Muscle layer of duodenum (tissue), 2 donors: Measurements from ENCODE around the gene TRIM41.

Source experiments
- H3K27ac ChIP-seq: one replicate; pipeline ENCODE4 v1.7.0; 2013; ENCODE audit warnings: mild to moderate bottlenecking, low read length
- H3K27me3 ChIP-seq: one replicate; pipeline ENCODE4 v1.7.0; 2013; ENCODE audit warnings: low read depth, mild to moderate bottlenecking, control low read depth, low read length
- H3K36me3 ChIP-seq, 2 donors: one replicate each; pipeline ENCODE4 v1.7.0; 2013; ENCODE audit warnings: low read length in 2 of 2, control low read depth in 1 of 2, mild to moderate bottlenecking in 1 of 2; ENCODE audit not compliant: insufficient read depth in 2 of 2, control insufficient read depth in 1 of 2
- H3K4me1 ChIP-seq, 2 donors: one replicate each; pipeline ENCODE4 v1.7.0; 2013; ENCODE audit warnings: low read length in 2 of 2, mild to moderate bottlenecking in 2 of 2, control low read depth in 1 of 2, moderate library complexity in 1 of 2; ENCODE audit not compliant: insufficient read depth in 2 of 2, control insufficient read depth in 1 of 2
- H3K4me3 ChIP-seq, 2 donors: one replicate each; pipeline ENCODE4 v1.7.0; 2013; ENCODE audit warnings: low read length in 2 of 2, low read depth in 1 of 2, mild to moderate bottlenecking in 1 of 2
- H3K9me3 ChIP-seq, 2 donors: one replicate each; pipeline ENCODE4 v1.7.0; 2013; ENCODE audit warnings: low read length in 2 of 2, control low read depth in 1 of 2, mild to moderate bottlenecking in 1 of 2; ENCODE audit not compliant: control insufficient read depth in 1 of 2
- donor health status: healthy.

Gene TRIM41

DNA sequence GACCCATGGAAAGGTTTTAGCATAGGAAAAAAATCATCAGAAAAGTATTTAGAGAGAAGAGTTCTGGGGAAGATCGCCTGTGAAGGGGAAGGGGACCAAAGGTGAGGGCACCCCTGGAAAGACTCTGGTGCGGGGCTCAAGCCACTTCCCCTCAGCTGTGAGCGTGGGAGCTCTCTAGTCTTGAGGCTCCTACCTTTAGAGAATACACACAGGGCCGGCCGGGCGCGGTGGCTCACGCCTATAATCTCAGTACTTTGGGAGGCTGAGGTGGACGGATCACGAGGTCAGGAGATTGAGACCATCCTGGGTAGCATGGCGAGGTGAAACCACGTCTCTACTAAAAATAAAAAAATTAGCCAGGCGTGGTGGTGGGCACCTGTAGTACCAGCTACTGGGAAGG, 6.9 kb downstream of the TRIM41 start:
- H3K27ac ChIP-seq, result no peak overlapping the region
- H3K27me3 ChIP-seq, result no peaks in the 10 kb centered on the region
- H3K4me1 ChIP-seq, result peaks cover 0 to 7% of the 10 kb centered on the region in 2 donors
- H3K36me3 ChIP-seq, result peaks cover 31 to 40% of the 10 kb centered on the region in 2 donors
- no peaks in the 10 kb centered on the region for H3K9me3 ChIP-seq
- no peak overlapping the region for H3K4me3 ChIP-seq

DNA sequence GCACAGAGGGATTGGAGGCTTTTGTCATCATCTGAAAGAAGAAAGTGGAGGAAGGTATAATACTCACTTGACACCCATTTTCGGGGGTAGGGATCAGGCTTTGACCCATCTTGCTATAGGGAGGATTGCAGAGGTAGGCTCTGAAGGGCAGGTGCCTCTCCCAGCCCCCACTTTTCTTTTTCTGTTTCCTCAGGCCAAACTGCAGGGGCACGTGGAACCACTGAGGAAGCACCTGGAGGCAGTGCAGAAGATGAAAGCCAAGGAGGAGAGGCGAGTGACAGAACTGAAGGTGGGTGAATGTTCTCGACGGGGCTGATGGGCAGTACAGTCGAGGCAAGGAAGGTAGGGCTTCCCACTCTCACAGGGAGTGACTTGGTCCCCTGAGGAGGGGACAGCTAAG, 7.5 kb downstream of the TRIM41 start:
- H3K4me3 ChIP-seq, result no peak overlapping the region
- peaks cover 0 to 2% of the 10 kb centered on the region in 2 donors for H3K4me1 ChIP-seq
- H3K36me3 ChIP-seq, result peaks cover 36 to 45% of the 10 kb centered on the region in 2 donors
- no peaks in the 10 kb centered on the region for H3K27me3 ChIP-seq
- H3K9me3 ChIP-seq, result no peaks in the 10 kb centered on the region
- no peak overlapping the region for H3K27ac ChIP-seq

DNA sequence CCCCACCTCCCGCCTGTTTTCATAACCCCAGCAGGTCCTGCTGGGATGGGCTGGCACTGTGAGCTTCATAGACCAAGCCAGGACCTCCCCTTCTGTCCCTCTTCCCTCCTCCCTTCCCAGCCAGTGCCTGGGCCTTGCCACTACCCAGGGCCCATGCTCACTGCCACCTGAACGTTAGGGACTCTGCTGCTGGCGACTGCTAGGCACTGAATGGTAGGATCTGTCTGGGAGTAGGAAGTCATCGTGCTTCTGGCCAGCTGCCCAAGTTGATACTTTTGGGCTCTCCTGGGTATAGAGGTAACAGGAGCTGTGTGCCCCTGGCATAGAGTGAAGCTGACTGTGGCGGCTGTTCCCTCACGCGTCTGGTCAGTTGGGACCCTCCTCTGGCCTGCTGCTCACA, 8.4 kb downstream of the TRIM41 start:
- Histone ChIP-seq H3K27me3 (no peaks in the 10 kb centered on the region), H3K4me1 (no peaks in the 10 kb centered on the region), H3K36me3 (peaks cover 45 to 54% of the 10 kb centered on the region in 2 donors), H3K4me3 (no peak overlapping the region), H3K9me3 (no peaks in the 10 kb centered on the region), H3K27ac (no peak overlapping the region)

DNA sequence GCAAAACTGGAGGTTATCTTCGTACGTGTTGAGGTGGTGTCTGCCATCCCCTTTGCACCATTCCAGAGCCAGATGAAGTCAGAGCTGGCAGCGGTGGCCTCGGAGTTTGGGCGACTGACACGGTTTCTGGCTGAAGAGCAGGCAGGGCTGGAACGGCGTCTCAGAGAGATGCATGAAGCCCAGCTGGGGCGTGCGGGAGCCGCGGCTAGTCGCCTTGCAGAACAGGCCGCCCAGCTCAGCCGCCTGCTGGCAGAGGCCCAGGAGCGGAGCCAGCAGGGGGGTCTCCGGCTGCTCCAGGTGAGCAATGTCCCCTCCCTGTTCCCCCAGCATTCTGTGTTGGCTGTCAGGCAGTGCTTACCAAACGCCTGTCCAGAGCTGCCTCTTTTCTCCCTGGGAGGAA, 9.5 kb downstream of the TRIM41 start:
- Histone ChIP-seq H3K4me3 (no peak overlapping the region), H3K4me1 (no peaks in the 10 kb centered on the region), H3K27me3 (no peaks in the 10 kb centered on the region), H3K9me3 (no peaks in the 10 kb centered on the region), H3K27ac (no peak overlapping the region), H3K36me3 (peaks cover 56 to 66% of the 10 kb centered on the region in 2 donors)

DNA sequence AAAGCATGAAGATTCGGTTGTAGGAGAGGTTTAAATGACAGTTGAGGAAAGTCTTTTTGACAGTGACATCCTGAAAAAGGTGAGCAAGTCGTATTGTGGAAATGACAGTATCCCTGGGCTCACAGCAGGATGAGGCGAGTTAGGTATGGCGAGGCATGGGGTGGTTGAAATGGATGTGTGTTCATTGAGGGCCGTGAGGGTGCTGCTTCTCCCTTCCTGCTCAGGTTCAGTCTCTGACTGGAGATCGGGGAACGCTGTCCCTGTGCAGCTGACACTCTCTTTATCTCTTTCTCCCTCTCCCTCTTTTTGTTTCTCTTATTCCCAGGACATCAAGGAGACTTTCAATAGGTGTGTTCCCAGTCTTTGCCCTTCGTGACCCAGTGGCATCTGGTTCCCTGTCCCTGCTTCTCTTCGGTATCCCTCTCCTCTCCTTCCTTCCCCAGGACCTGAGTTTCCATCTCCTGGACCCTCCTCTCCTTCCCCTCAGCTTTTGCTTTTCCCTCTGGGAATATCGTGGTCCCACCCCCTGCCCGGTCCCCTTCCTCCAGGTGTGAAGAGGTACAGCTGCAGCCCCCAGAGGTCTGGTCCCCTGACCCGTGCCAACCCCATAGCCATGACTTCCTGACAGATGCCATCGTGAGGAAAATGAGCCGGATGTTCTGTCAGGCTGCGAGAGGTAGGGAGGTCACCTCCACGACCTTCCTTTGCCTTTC, 10.2 kb downstream of the TRIM41 start:
- Histone ChIP-seq H3K4me3 (no peak overlapping the region), H3K27ac (no peak overlapping the region), H3K27me3 (no peaks in the 10 kb centered on the region), H3K9me3 (no peaks in the 10 kb centered on the region), H3K36me3 (peaks cover 63 to 72% of the 10 kb centered on the region in 2 donors), H3K4me1 (no peaks in the 10 kb centered on the region)

DNA sequence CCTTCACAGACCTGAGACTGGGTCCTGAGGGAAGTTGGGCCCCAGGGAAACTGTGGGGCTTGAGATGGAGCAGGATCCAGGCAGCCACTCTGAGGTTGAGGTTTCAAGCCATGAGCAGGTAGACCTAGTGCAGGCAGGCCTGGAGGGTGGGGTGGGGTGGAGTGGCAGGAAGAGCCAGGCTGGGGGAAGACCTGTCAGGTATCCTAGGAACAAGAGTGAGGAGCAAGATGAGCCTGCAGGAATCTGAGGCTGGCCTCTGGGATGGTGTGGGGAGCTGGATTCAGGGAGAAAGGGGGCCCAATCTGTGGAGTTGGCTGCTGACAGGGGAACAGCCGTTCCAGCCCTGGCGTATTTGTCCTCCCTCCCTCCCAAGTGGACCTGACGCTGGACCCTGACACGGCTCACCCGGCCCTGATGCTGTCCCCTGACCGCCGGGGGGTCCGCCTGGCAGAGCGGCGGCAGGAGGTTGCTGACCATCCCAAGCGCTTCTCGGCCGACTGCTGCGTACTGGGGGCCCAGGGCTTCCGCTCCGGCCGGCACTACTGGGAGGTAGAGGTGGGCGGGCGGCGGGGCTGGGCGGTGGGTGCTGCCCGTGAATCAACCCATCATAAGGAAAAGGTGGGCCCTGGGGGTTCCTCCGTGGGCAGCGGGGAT, 10.8 kb downstream of the TRIM41 start:
- H3K36me3 ChIP-seq, result peaks cover 68 to 79% of the 10 kb centered on the region in 2 donors
- H3K27me3 ChIP-seq, result no peaks in the 10 kb centered on the region
- H3K9me3 ChIP-seq, result no peaks in the 10 kb centered on the region
- no peaks in the 10 kb centered on the region for H3K4me1 ChIP-seq
- no peak overlapping the region for H3K4me3 ChIP-seq
- H3K27ac ChIP-seq, result no peak overlapping the region

DNA sequence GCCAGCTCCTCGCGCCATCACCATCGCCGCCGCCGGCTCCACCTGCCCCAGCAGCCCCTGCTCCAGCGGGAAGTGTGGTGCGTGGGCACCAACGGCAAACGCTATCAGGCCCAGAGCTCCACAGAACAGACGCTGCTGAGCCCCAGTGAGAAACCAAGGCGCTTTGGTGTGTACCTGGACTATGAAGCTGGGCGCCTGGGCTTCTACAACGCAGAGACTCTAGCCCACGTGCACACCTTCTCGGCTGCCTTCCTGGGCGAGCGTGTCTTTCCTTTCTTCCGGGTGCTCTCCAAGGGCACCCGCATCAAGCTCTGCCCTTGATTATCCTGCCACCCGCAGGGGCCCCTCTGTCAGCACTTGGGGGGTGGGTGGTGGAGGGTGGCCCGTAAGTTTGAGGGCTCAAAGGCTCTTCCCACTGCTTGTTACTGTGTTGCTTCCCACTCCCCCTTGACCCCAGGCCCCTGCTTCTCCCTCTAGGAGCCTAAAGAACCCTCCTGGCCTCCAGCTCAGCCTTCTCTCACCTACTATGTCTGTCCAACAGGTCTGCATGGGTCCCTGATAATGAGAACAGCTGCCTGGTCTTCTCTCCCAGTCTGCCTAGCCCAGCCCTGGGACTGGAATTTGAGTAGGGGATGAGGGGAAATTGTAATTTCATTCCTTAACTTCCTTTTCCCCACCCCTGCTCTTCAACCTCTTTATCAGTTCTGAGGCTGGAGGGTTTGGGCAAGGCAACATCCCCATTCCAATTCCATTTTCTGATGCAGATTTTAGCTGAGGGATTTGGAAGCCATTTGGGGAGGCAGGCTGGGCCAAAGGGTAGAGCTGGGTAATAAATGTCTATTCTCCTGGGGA, 11.6 kb downstream of the TRIM41 start:
- Histone ChIP-seq H3K27me3 (no peaks in the 10 kb centered on the region), H3K9me3 (no peaks in the 10 kb centered on the region), H3K4me3 (no peak overlapping the region), H3K4me1 (no peaks in the 10 kb centered on the region), H3K27ac (no peak overlapping the region), H3K36me3 (peaks cover 71 to 87% of the 10 kb centered on the region in 2 donors)

DNA sequence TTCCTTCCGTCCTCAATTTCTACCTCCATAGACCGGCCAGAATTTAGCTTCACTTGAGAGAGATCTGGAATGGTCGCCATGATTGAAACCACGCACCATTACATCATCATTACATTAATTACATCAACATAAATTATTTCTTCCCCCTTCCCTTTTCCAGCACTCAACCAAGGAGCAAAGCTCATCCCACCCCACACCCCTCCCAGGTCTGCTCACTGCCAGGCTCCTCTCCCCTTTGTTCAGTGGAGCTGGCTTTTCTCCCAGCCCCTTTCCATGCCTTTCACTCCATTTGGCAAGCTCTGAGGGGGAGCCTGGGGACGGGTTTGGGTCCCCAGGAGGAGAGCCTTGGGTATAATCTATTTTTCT, 12.2 kb downstream of the TRIM41 start:
- H3K36me3 ChIP-seq, result peaks cover 72 to 93% of the 10 kb centered on the region in 2 donors
- no peaks in the 10 kb centered on the region for H3K4me1 ChIP-seq
- H3K4me3 ChIP-seq, result no peak overlapping the region
- no peaks in the 10 kb centered on the region for H3K9me3 ChIP-seq
- no peak overlapping the region for H3K27ac ChIP-seq
- no peaks in the 10 kb centered on the region for H3K27me3 ChIP-seq

DNA sequence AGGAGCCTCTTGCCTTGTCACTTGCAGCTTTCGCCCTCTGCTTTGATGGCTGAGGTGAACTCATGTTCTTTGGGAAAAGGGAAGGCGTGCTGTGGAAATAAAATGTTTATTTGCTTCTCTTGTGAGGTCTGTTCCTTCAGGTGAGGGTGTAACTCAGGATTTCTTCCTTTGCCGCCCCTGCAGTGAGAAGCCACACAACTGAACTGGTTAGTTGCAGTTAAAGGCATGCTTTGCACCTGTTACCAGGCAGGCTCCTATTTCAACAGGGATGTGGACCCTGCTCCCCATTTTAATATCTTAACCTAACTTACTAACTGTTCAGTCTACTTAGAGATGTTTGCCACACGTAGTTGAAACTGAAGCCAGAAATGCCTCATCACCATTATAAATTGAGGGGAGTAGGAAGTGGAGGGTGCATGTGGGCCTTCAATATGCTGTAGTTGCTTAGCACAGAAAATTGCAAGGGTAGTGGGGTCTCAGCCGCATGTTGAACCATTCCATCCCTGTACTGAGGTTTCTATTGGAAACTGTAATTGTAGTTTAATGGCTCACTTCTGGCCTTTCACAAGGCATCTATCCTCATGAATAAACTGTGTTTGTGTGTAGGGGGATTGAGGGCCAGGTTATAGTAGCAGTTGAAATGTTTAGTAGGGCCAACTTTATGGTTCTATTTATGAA, 12.7 kb downstream of the TRIM41 start:
- Histone ChIP-seq H3K27ac (no peak overlapping the region), H3K27me3 (no peaks in the 10 kb centered on the region), H3K9me3 (no peaks in the 10 kb centered on the region), H3K4me1 (no peaks in the 10 kb centered on the region), H3K4me3 (no peak overlapping the region), H3K36me3 (peaks cover 68 to 93% of the 10 kb centered on the region in 2 donors)

DNA sequence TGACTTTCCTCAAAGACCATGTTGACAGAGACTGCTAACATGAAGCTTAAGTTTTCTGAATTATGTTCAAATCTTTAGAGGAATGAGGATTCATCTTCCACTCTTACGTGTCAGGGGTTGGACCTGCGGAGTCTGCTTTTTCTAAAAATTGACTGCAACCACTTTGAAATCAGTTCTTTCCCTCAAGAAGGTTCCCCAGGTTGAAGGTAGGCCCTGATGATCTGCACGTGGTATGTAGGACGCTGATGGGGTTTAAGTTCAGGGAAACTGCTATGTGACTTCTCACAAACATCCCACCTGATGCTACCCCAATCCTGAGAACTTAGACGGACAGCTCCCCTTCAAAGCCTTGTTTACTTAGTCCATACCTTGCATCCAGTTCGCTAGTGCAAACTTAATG, 13.4 kb downstream of the TRIM41 start:
- Histone ChIP-seq H3K36me3 (peaks cover 65 to 90% of the 10 kb centered on the region in 2 donors), H3K27me3 (no peaks in the 10 kb centered on the region), H3K4me3 (no peak overlapping the region), H3K4me1 (peaks cover 0 to 4% of the 10 kb centered on the region in 2 donors), H3K9me3 (no peaks in the 10 kb centered on the region), H3K27ac (no peak overlapping the region)
